HG02973 (cell line): ENCODE data around the gene BDNF.

Experiments used
- ATAC-seq: cut with Tn5 transposase; IDR thresholded peaks from one replicate; pipeline ENCODE4 v1.9.1; 2021; ENCODE audit warnings: moderate library complexity; ENCODE audit not compliant: unreplicated experiment

The BDNF gene

DNA sequence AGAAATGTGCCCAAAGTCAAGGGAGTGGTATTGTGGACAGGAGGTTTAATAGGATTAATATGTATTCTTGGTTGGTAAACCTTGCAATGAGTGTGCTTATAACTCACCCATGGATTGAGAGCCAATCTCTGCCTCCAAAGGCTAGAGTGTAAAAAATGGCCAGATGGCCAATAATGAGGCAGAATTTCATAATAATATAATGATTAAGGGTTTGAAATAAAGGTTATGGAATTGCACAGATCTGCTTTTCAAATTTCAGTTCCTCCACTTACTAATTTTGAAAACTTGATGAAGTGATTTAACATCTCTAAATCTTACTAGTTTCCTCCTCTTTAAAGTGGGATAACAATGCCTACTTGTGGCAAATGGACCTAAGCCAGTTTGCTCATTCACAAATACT lies 94.8 kb downstream of the BDNF start:
- ATAC-seq, result no peak
